Lower leg skin (tissue), 4 donors: ENCODE data around the gene STRBP. TPM values are rescaled to one million over a fixed set of nuclear protein-coding genes. Genes with fewer than 3 reads are reported as not detected.
"Not testable (repeated sequence)": the region's sequence is repeated elsewhere in the genome, so short reads cannot be mapped to it uniquely, and the experiment has no call there.

Source experiments
- DNase-seq, 2 donors: peaks; one replicate each; pipeline ENCODE4 v3.0.0-alpha.2; 2019; ENCODE audit warnings: low spot score in 2 of 2
- H3K4me3 ChIP-seq: fragments of 200-600 bp; sonication (generic); 2 replicates; pipeline ENCODE4 v1.5.1; 2017; ENCODE audit warnings: mild to moderate bottlenecking, low read depth; ENCODE audit not compliant: poor library complexity, severe bottlenecking
- POLR2A ChIP-seq, 2 donors: fragments of 450-650 bp; IDR thresholded peaks; one replicate each; pipeline ENCODE4 v1.6.1; 2016 to 2017; ENCODE audit warnings: antibody characterized with exemption in 2 of 2, mild to moderate bottlenecking in 1 of 2, moderate library complexity in 1 of 2
- WGBS, 2 donors: methylation state at CpG; one replicate each; pipeline ENCODE4 v1.1.5; 2018; 5-methylcytosine and 5-hydroxymethylcytosine counted together
- intact Hi-C: fragments of 100-400 bp; cut with DNase I; formaldehyde crosslinking; loops from one replicate; pipeline ENCODE4 v1.15.0; 2023; ENCODE audit warnings: low total_unique reads
- total RNA-seq, 4 donors: library from RNA; depleted of rRNA; stranded (reverse); fragments of >200 nt; gene quantifications; one replicate each; pipeline ENCODE4 v1.1.0, GENCODE V29; 2016
- TF ChIP-seq, protein P1 (sequence below), 3 donors: fragments of 450-650 bp; IDR thresholded peaks; one replicate each; pipeline ENCODE4 v1.5.1; 2016; ENCODE audit warnings: antibody characterized with exemption in 3 of 3, mild to moderate bottlenecking in 3 of 3, moderate library complexity in 2 of 3

Gene STRBP
- total RNA-seq, 4 donors from 2014 or later, result 6.5 to 11.8 (median 8.8) TPM

DNA sequence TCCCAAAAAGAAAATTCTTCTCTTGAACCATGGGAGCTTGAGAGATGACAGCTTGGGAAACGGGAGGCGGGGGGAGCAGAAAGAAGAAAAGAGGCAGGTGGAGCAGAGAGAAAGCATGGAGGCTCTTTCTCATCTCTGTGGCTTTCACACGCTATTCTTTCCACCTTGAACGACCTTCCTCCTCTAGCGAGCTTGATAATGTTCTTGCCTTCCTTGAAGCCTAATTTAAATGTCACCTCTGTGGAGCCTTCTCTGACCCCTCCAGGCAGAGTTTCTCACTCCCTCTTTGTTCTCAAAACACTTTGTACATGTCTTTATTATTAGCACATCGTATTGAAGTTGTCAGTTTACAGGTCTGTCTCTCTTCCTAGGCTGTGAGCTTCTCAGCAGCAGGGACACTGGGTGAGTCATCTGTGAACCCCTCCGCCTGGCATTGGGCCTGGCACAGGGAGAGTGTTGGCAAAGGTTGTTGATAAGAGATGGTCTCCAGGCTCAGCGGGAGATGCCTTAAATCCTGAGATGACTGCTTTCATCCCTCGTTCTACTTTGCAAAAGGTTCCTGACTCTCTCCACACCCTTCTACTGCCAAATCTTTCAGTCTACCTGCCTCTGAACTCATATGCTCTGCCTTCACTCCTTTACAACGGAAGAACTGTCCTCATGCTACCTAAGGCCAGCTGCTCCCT is 14.1 kb upstream of the STRBP start:
- no peak for TF ChIP-seq POLR2A (IDR thresholded peaks at IDR 0.05)
- TF ChIP-seq, protein P1, sequence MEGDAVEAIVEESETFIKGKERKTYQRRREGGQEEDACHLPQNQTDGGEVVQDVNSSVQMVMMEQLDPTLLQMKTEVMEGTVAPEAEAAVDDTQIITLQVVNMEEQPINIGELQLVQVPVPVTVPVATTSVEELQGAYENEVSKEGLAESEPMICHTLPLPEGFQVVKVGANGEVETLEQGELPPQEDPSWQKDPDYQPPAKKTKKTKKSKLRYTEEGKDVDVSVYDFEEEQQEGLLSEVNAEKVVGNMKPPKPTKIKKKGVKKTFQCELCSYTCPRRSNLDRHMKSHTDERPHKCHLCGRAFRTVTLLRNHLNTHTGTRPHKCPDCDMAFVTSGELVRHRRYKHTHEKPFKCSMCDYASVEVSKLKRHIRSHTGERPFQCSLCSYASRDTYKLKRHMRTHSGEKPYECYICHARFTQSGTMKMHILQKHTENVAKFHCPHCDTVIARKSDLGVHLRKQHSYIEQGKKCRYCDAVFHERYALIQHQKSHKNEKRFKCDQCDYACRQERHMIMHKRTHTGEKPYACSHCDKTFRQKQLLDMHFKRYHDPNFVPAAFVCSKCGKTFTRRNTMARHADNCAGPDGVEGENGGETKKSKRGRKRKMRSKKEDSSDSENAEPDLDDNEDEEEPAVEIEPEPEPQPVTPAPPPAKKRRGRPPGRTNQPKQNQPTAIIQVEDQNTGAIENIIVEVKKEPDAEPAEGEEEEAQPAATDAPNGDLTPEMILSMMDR (IDR thresholded peaks at IDR 0.05), result no peak
- intact Hi-C loops, result no loop called here
- H3K4me3 ChIP-seq, result no peak overlapping the region
- 37 to 45% methylated on average over 10 of the region's 10 CpGs for WGBS, 2 donors
- DNase-seq, result peak in 1 of 2 donors; percentile 74

DNA sequence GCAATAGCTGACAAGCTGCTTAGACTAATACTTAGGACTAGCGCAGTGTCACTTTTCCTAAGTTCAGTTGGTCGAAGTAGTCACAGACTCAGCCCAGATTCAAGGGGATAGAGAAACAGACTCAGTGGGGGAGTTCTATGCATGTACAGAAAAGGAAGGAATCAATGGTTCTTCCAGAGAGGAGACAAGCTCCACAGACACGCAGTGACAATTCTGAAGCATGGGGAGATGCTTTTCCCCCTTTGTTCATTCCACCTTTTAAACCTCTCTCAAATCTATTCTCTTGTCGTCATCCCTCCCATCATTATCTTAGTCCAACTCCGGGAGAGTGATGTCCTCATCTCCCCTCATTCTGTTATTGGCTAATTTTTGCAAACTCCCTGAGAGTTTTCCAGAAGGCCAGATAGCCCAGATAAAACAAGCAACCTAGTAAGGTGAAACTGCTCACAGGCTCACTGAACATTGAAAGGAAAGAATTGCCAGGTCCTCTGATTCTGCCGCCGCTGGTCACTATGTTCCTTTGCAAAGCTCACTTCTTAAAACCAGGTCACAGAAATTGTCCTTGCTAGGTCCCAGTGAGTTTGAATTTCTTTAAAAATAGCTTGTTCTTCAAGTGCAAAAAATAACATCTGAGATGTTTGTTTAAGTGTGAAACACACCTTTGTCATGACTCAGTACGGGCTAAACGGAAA is 13.4 kb upstream of the STRBP start:
- WGBS, 2 donors, result 62 to 69% methylated on average over 9 of the region's 9 CpGs
- no peak overlapping the region for H3K4me3 ChIP-seq
- TF ChIP-seq, protein P1 (IDR thresholded peaks at IDR 0.05), result no peak
- TF ChIP-seq POLR2A (IDR thresholded peaks at IDR 0.05), result no peak
- no peak for DNase-seq
- intact Hi-C loops, result no loop called here

DNA sequence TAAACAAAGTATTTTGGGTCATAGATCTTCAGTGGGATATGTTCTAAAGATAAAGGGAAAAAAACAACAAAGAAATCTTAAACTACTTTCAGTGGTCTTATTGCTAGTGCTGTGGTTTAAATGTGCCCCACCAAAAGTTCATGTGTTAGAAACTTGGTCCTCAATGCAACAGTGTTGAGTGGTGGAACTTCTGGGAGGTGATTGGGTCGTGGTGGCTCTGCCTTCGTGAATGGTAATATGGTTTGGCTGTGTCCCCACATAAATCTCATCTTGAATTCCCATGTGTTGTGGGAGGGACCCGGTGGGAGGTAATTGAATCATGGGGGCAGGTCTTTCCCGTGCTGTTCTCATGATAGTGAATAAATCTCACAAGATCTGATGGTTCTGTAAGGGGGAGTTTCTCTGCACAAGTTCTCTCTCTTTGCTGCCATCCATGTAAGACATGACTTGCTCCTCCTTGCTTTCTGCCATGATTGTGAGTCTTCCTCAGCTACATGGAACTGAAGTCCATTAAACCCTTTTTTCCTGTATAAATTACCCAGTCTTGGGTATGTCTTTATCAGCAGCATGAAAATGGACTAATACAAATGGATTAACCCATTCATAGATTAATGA is 10.6 kb upstream of the STRBP start:
- WGBS, 2 donors, result 78 to 81% methylated on average over 4 of the region's 4 CpGs
- intact Hi-C loops, DNase-seq, H3K4me3 ChIP-seq: not testable (repeated sequence)

DNA sequence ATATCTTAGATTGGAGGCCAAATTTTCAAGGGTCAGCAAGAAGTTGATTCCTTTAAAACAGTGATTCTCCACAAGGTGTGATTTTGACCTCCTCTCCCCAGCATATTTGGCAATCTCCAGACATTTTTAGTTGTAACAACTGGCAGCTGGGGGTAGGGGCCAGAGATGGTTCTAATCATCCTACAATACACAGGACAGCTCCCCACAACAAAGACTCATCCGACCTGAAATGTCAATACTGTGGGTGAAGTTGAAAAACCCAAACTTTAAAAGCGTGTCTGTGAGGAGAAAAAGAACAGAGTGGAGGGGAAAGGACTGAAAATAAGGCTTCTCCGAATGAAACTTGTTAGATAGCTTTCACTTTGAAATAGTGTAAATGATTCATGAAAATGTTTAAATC is 10.0 kb upstream of the STRBP start:
- no peak for DNase-seq
- H3K4me3 ChIP-seq, result no peak overlapping the region
- TF ChIP-seq, protein P1 (IDR thresholded peaks at IDR 0.05), result no peak
- TF ChIP-seq POLR2A (IDR thresholded peaks at IDR 0.05), result no peak
- intact Hi-C loops, result no loop called here
- WGBS, 2 donors, result 74 to 76% methylated on average over 3 of the region's 3 CpGs

DNA sequence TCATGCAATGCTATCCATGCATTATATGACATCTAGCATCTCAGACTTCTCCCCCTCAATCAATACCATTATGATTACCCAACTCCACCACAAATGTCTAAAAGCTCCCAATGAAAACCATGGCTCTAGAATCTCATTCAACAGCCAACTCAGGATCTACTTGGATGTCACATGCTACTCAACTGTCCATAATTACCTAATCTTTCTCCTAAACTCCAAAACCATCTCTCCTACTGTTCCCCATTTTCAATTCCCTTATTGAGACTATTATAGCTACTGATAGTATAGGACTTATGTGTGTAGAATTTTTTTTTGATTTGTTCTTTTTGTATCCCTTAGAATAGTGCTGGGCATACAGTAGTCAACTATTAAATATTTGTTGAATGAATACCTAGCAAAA is 8.2 kb upstream of the STRBP start:
- TF ChIP-seq, protein P1 (IDR thresholded peaks at IDR 0.05), result no peak
- TF ChIP-seq POLR2A (IDR thresholded peaks at IDR 0.05), result no peak
- intact Hi-C loops, result no loop called here
- H3K4me3 ChIP-seq, result no peak overlapping the region
- no peak for DNase-seq

DNA sequence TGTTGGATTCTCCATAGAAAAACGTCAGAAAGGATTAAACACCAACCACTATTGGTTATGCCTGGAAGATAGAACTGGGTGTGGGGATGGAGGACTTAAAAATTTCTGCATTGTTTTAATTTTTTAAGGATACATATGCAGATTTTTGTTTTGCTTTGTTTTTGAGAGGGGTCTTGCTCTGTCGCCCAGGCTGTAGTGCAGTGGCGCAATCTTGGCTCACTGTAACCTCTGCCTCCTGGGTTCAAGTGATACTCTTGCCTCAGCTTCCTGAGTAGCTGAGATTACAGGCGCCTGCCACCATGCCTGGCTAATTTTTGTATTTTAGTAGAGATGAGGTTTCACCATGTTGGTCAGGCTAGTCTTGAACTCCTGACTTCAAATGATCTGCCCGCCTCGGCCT is 2.7 kb upstream of the STRBP start:
- intact Hi-C loops, H3K4me3 ChIP-seq, DNase-seq: not testable (repeated sequence)
- 93% methylated on average over 6 of the region's 6 CpGs for WGBS, 2 donors
